HG03280 (cell line): ENCODE measurements around the gene CHML.

Experiments used
- ATAC-seq: cut with Tn5 transposase; IDR thresholded peaks from one replicate; pipeline ENCODE4 v1.9.1; 2021; ENCODE audit warnings: mild to moderate bottlenecking, moderate library complexity; ENCODE audit not compliant: unreplicated experiment

CHML gene

DNA sequence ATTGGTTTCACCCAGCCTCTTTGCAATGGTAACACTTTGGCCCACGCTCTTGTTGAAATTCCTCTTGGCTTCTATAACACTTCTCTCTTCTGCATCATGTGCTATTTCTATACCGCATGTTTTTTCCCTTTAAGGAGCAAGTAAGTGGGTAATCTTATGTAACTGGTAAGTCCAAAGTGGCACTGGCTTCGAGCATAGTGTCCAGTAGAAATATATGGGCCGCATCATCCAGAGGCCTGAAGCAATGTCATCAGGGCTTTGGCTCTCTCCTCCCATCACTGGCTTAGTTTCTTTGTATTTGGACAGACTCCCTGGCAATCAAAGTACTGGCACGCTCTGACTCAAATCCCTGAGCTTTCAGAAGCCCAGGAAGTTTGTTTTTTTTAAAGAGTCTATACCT, 17.5 kb downstream of the CHML start:
- ATAC-seq = no peak

DNA sequence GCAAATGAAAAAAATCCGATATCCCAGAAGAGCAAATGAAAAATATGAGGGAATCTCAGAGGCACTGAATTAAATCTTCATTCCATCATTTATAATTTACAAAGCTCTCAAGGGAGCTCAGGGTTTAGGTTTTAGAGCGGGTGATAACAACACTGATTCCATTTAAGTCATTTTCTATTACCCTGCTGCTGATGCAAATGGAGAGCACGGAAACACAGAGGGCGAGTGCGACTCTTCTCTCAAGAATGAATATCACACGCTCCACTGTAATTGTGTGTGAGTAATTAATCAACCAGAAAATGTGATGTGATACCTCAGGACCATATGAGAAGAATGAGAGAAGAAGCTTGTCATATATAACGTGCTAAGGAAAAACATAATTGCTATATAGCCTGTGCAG, 22.7 kb downstream of the CHML start:
- no peak for ATAC-seq

DNA sequence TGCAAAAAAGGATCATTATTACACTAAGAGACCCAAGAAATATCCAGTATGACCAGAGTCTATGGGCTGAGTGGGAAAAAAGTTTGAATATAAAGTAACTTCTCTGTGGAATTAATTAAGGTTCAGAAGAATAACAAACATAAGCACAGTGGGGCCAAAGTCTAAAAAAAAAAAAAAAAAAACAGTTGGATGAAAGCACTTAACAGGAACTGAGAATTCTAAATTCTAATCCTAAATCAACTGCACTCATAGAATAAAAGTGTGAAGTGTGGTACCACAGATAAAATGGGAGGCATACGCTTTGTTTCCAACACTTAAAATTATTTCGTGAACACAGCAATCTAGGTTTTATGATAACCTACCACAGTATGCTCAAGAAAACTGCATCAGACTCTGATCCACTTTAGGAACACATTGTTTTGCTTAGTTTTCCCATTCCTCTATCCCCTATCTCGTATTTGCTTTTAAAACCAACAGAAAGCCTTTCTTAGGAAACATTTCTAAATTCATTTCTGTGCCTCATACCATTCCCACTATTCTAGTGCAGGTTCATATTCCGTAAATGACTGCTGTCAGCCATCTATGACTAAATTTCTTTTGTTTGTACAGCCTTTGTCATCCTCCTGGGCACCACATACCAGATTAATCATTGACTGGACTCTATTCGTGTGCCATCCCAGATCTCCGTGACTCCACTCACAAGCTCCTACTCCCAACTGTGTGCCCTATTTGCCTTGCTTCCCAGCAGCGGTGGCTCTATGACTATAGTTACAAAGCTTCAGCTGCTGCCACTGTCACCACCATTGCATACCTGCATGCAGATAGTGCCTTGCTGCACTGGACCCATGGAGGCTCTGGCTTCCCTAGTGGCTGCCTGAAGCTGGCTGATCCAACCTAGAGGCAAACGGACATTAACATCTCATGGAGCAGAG, 24.9 kb downstream of the CHML start:
- ATAC-seq = no peak

DNA sequence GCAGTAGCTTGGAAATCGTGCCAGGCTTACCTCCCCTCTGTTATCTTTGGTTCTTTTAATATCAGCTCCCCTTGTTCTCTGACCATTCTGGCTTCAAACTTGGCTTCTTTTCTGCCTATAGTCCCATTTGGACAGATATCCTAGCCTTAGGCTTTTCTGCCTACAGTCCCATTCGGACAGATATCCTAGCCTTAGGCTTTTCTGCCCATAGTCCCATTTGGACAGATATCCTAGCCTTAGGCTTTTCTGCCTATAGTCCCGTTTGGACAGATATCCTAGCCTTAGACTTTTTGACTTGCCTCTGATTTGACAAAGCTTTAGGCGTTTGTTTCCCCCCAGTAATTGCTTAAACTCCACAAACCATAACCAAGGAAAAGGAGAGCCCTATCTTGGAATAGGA, 25.6 kb downstream of the CHML start:
- no peak for ATAC-seq

DNA sequence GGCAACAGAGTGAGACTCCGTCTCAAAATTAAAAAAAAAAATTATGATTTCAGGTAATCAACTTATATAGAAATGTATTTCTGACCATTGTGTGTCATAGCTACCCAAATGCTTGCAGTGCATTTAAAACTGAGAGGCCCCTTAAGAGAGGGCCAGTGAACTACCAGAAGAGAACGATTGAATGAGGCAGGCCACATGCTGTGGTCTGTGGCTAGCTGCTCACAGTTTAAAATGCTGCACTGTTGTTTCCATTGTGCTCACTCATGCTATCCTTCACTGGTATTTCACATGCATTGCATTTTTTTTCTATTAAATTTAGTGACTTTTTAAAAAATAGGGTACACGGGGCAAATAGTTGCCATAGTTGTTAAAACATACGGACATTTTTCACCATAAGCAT, 26.0 kb downstream of the CHML start:
- no peak for ATAC-seq

DNA sequence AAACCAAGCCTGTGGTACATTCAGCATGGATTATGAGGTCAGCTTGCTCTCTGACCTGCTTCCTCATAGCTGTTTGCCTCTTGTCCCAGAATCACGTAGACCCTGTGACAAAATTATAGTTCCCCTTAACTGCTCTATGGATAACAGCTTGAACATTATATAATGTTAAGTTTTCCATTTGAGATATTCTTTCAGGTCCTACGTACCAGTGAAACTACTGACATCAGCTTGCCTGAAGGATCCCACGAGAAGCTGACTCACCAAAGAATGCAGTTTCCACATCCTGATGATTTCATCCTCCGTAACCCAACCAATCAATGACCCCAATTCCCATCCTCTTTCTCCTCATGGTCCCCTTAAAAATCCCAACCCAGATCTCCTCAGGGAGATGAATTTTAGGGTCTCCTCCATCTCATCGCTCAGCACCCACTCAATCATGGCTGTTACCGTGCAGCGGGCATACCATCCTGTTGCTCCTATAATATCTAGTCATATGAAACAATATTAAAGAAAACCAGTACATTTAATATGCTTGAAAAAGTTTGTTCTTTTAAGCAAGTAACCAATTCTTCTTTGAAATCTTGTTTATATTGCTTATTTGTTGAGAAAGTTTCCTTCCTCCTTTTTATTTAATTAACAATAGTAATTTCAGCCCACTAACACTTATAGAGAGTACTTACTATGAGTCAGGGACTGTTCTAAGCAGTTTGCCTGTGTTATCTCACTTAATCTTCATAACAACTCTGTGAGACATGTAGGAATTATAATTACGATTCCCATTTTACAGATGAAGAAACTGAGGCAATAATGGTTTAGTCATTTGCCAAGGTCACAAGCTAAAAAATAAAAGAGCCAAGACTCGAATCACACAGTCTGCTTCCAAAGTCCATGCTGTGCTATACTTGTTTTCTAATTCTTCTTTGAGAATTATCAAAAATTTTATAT, 27.4 kb downstream of the CHML start:
- no peak for ATAC-seq

DNA sequence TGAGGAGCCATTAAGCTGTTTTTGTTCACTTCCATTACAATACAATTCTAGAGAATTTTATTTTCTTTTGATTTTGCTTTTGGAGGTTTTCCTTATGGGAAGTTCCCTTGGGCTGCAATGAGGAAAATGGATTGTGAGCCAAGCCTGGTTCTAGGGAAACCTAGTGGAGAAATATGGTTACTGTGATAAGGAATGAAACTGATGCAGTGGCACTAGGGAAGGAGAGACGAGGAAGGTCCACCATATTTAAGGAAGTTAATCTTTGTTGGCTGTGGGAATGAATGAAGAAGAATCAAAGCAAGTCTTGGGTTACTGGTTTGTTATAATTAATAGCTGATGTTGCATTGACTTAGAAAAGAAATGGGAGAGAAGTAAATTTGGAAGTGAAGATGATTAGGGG, 28.4 kb downstream of the CHML start:
- no peak for ATAC-seq

DNA sequence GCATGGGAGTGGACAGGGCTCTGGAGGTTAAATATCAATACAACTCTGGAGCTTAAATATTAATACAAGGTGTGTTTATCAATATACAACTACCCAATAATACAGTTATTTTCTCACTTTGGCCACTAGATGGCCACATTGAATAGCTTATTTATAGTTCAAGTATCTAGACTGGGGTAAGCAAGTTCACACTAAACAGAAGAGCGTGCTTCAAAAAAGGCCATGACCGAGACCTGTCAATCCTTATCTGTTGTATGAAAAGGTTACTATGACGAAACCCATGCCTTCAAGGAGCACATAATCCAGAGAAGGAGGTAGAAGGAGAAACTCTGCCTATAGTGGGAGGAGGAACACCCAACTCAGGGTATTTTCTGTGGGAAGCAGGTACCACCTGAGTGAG, 29.1 kb downstream of the CHML start:
- ATAC-seq = peak; percentile 94

DNA sequence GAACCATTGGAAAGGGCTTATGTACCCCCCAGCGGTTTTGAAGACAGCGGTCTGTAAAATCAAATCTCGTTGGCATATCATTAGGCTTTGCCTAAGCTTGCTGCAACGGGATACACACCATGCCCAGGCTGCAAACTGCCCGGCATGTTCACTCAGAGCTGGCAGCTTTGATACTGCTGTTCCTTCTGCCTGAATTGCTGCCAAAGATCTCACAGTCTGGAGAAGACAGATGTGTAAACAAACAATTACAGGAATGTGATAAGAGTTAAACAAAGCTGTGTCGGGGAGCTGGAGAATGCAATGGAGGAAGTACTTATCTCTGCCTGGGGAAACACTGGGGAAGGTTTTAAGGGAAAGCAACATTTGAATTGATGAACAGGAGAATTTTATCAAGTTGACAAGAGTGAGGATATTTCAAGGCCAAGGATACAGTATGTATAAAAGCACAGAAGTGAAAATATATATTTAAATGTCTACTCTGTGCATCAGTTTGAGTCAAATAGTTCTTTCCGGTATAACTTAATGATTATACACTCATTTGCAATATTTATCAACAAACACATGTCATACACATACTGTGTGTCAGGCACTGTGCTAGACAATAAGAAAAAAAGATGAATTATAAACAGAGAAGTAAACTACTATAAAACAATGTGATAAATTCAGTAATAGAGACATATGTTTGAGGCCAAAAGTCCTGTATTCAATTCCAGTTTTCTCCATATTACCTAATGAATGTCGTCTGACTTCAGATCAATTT, 29.9 kb downstream of the CHML start:
- no peak for ATAC-seq

DNA sequence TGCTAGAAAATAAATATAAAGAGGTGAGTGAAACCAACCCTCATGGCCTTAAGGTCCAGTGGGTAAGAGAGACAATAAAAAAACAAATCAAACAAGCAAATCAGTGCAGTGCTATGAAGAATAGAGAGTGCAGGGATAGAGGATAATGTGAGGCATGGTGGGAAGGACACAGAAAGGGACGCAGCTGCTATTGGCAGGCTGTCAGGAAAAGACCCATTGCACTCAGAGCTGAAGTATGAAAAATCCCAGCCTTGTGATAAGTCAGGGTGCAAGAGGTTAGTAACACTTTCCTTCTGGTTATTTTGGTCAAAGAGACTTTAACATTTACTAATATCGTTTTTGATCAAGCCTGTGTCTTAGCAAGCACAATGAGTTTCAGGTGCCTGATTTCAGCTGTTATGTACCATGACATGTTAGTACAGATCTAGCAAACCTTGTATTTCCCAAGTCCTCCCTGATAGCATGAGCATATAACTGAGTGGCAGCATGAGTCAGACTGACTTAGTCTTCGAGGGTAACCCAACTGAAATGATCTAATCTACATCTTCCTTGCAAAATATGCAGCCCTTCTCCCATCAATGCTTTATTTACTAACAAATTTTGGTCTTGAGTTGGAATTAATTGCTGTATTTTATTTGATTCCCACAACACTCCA, 31.7 kb downstream of the CHML start:
- no peak for ATAC-seq

DNA sequence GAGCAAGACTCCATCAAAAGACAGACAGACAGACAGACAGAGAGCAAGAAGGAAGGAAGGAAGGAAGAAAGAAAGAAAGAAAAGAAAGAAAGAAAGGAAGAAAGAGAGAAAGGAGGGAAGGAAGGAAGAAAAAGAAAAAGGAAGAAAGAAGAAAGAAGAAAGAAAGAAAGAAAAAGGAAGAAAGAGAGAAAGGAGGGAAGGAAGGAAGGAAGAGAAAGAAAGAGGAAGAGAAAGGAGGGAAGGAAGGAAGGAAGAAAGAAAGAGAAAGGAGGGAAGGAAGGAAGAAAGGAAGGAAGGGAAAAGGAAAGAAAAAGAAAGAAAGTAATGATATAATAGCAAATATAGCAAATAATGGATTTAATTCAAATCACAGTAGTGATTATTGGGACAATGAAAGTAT, 32.7 kb downstream of the CHML start:
- ATAC-seq = no peak

DNA sequence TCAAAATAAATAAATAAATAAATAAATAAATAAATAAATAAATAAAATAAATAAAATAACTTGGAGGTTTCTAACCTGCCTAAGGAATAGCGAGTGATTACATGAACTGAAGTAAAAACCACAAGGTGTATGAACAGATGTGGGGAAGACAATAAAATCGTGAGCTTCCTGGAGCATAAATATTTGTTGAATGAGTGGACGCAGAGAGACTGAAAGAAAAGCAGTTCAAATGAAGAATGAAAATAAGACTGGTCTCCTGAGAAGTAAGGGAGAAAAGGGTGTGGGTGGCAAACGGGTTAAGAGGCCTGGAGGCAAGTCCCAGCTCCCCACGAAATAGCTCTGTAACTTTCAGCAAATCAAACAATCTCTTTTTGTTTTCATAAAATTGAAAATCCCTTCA, 33.6 kb downstream of the CHML start:
- ATAC-seq = no peak

DNA sequence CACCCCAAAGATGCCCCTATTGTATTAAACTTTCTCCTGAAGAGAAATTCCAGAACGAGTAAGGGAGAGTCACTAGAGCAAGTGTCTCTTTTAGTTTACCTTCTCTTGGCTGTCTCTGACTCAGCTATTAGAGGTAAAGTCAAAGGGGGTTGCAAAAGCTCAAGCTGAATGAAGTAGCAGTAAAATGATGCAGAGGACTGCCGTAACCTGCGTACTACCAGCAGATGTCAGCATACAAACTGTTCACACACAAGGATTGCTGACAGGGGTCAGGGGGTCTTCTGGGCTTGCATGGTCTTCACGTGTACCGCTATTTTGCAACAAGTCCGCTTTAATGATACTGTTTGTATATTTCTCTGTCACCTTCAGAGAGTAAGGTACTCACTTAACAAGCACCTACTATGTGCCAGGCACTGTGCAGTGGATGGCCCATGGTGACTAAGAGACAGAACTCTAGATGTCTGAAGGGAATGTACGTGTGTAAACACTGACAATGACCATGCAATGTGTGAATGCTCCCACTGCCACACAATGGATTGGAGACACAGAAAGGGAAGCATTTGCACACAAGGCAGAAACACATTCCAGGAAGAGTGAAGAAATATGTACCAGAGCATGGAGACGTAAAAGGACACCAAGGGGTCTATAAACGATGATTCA, 34.9 kb downstream of the CHML start:
- ATAC-seq = no peak

DNA sequence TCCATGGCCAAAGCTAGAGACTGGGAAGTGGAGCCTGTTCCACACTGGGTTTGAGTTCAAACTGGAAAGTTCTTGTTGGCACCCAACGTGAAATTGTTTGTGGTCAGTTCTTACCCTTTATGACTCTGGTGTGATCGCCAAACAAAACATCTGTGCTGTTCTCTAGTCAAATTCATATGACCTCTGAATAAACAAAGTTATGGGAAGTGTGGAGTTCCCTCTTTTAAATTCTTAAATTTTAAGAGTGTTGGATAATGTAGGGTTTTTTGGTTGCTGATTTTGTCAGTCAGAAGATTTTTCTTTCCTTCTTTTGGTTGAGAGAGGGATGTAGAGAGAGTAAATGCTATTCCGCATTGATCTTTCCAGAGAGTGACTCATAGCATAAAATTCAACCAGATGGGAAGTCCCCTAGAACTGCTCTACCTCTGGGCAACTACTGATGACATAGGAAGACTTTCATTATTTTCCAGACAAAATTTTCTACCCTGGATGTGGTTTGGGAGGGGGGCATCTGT, 36.4 kb downstream of the CHML start:
- ATAC-seq = no peak

DNA sequence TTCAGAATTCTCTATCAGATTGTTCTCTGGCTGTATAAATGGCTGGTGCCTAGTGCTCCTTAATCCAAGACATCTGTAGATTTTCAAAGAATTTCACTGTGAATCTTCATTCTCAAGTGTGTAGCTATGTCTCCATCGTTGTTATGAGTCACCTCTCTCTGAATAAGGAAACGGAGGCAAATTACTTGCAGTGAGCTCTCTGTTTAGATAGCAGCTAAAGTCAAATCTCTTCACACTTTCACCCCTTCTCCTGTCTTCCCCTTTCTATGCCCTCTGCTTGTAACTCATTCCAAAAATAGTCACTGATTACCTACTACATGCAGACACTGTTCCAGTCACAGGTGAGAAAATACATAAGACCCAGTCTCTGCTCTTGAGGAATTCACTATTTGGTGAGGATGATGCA, 39.7 kb downstream of the CHML start:
- peak; percentile 81 for ATAC-seq

DNA sequence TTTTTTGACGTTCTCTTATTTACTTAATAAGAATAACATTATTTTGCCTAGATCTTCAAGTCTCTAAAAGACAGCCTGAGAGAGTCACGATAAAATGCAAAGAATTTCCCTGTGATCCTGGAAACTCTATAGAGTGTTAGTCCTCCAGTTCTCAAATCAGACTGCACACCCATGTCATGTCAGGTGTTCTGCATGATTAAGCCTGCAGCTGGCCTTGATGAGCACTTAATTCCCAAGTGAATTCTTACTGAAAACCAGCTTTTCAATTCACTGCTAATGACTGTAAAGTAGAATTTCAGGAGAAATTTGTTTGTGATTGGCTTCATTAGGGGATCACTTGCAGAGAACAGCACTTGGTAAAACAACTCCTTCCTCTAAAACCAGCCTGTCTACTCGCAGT, 41.9 kb downstream of the CHML start:
- ATAC-seq = no peak

DNA sequence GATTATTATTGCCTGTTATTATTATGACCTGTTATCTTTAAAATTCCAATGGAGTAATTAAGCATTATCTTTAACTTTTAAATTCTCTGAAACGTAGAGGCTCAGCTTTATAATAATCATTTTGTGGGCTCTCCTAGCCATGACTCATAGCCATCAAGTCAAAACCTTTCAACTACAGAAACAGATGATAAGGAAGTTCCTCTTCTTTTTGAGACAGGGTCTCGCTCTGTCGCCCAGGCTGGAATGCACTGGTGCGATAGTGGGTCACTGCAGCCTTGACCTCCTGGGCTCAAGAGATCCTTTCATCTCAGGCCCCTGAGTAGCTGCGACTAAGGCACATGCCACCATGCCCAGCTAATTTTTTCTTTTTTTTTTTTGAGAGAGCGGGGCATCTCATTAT, 43.5 kb downstream of the CHML start:
- no peak for ATAC-seq

DNA sequence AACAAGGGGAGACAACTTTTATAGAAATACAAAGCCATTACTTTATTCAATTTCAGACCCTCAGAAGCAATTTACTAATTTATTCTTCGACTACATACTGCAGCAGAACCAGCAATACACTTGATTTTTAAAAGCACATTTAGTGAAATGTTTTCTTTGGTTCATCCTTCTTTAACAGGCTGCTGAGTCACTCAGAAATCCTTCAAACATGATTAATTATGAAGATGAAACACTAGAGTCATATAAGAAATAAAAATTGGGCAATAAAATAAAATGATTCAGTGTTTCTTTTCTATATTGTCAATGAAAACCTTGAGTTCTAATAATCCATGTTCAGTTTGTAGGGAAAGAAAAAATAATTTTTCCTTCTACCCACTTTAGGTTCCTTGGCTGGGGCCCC, 47.0 kb downstream of the CHML start:
- no peak for ATAC-seq

DNA sequence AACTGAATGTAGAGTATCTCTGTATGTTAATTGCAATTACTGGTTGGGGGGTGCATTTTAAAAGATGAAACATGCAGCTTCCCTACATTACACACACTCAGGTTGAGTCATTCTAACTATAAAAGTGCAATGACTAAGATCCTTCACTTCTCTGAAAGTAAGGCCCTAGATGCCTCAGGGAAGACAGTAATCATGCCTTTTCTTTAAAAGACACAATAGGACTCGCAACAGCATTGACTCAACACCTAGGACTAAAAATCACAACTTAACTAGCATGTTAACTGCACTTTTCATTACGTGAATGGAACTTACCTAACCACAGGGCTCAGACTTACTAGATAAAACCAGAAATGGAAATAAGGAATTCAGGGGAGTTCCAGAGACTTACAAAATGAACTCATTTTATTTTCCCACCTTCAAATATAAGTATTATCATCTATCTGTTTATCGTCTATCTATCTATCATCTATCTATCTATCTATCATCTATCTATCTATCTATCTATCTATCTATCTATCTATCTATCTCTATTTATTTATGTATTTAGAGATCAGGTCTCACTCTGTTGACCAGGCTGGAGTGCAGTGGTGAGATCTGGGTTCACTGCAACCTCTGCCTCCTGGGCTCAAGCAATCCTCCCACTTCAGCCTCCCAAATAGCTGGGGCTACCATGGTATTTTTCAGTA, 47.8 kb downstream of the CHML start:
- ATAC-seq = peak; percentile 64
